Spleen (tissue), 11 donors: ENCODE results near the gene NOD1. TPM values are rescaled to one million over a fixed set of nuclear protein-coding genes. Genes with fewer than 3 reads are reported as not detected.

Experiments used
- DNase-seq: peaks from one replicate; pipeline ENCODE4 v3.0.0-alpha.2; 2020
- H3K27ac ChIP-seq, 8 donors: fragments of 200-600 bp; sonication (generic) in 7 of 8; 1 replicate in 4 of 8; 2 replicates in 4 of 8; pipeline versions ENCODE4 v1.5.0 to v1.8.0; 2016 to 2021; ENCODE audit warnings: inconsistent platforms in 4 of 8, mild to moderate bottlenecking in 4 of 8, moderate library complexity in 1 of 8
- H3K27me3 ChIP-seq, 7 donors: fragments of 200-600 bp; sonication (generic) in 6 of 7; replicated peaks in 1 of 7; 1 replicate in 4 of 7; 2 replicates in 3 of 7; pipeline versions ENCODE4 v1.5.0 to v1.8.0; 2016 to 2021; ENCODE audit warnings: inconsistent platforms in 3 of 7, mild to moderate bottlenecking in 1 of 7
- H3K36me3 ChIP-seq, 6 donors: fragments of 200-600 bp; sonication (generic) in 5 of 6; 1 replicate in 4 of 6; 2 replicates in 2 of 6; pipeline versions ENCODE4 v1.5.0 to v1.8.0; 2016 to 2021; ENCODE audit warnings: inconsistent platforms in 2 of 6
- H3K4me1 ChIP-seq, 6 donors: fragments of 200-600 bp; sonication (generic) in 5 of 6; 1 replicate in 3 of 6; 2 replicates in 3 of 6; pipeline versions ENCODE4 v1.5.0 to v1.8.0; 2016 to 2021; ENCODE audit warnings: inconsistent platforms in 3 of 6
- H3K4me3 ChIP-seq, 8 donors: fragments of 200-600 bp; sonication (generic) in 7 of 8; 1 replicate in 4 of 8; 2 replicates in 4 of 8; pipeline versions ENCODE4 v1.5.0 to v1.8.0; 2016 to 2021; ENCODE audit warnings: inconsistent platforms in 4 of 8, mild to moderate bottlenecking in 4 of 8, moderate library complexity in 2 of 8
- H3K9me3 ChIP-seq, 8 donors: fragments of 200-600 bp; sonication (generic) in 7 of 8; 1 replicate in 4 of 8; 2 replicates in 4 of 8; pipeline versions ENCODE4 v1.5.0 to v1.8.0; 2016 to 2021; ENCODE audit warnings: inconsistent platforms in 4 of 8
- POLR2A ChIP-seq, 3 donors: fragments of 450-650 bp; IDR thresholded peaks; one replicate each; pipeline ENCODE4 v1.5.1; 2017; ENCODE audit warnings: antibody characterized with exemption in 3 of 3, mild to moderate bottlenecking in 1 of 3
- POLR2AphosphoS5 ChIP-seq, 3 donors: sonication (generic); formaldehyde crosslinking; IDR thresholded peaks; one replicate each; pipeline ENCODE4 v1.5.1; 2017; ENCODE audit warnings: antibody characterized with exemption in 3 of 3
- WGBS, 5 donors: extraction: QIAGEN DNeasy Blood & Tissue Kit in 3 of 5; methylation state at CpG; one replicate each; pipeline versions ENCODE4 v1.1.5 to v1.1.7; 2013 to 2018; 5-methylcytosine and 5-hydroxymethylcytosine counted together
- intact Hi-C: fragments of 100-400 bp; cut with DNase I; formaldehyde crosslinking; loops from one replicate; pipeline ENCODE4 v1.15.0; 2023; ENCODE audit warnings: low total_unique reads
- polyA plus RNA-seq, 3 donors: library from polyadenylated mRNA; stranded (reverse); fragments of 200-250 nt; gene quantifications; one replicate each; pipeline ENCODE4 v1.2.1, GENCODE V29; 2013
- total RNA-seq, 7 donors: library from RNA; depleted of rRNA in 3 of 7; stranded (reverse); fragments of >200 nt in 3 of 7; fragmentation: NEBNext Ultra II Directional in 4 of 7; extraction: Animal tissue kit (Norgen Biotek cat#: 25700) in 4 of 7; gene quantifications; one replicate each; pipeline versions ENCODE4 v1.1.0 to v1.2.1, GENCODE V29; 2016 to 2021
- TF ChIP-seq, protein P1 (sequence below), 11 experiments: fragments of 200-600 bp in 7 of 11; fragments of 450-650 bp in 4 of 11; sonication (generic) in 4 of 11; IDR thresholded peaks in 8 of 11; conservative IDR thresholded peaks in 3 of 11; 1 replicate in 7 of 11; 2 replicates in 4 of 11; pipeline versions ENCODE4 v1.4.0 to v1.8.0; 2016 to 2021; ENCODE audit warnings: antibody characterized with exemption in 11 of 11, inconsistent platforms in 4 of 11, mild to moderate bottlenecking in 1 of 11
- donor health status: healthy with polysubstance abuse.
- donor health status: DM: no; HTN: no; CAD: no; lungs with moderate emphysema.
- donor health status: DM: no; HTN: no; CAD: no.
- donor health status: Bipolar disorder and iron deficiency.
- donor health status: healthy.
- donor health status: DM: no; HTN: no; CAD: no.
- donor health status: DM: yes; HTN: yes; CAD: no.

NOD1 gene
- total and polyA plus RNA-seq, 10 donors, result 11.0 to 40.8 (median 33.5) TPM

DNA sequence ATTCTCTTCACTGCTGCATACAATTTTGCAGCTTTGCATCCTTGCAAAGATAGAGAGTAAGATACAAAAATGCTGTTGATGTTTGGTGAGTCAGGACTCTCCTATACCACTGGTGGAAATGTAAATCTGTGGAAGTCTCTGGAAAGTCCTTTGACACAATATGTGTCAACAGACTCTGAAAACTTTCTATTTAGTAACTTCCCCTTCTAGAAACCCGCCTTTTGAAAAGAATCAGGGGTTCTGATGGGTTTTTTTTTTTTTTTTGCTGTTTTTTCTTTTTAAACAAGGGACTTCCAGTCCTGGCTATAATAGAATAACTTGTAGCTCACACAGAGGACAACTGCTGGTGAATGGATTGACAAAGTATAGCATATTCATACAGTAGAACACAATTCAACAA lies 16.4 kb downstream of the NOD1 start:
- peaks cover 20 to 92% (median 58%) of the 10 kb centered on the region in 6 donors for H3K4me1 ChIP-seq
- DNase-seq, result no peak
- H3K4me3 ChIP-seq, result no peak overlapping the region
- intact Hi-C loops, result no loop called here
- peak overlapping the region in 3 of 8 donors; percentile 0 to 13 (median 4) for H3K27ac ChIP-seq
- TF ChIP-seq, protein P1, sequence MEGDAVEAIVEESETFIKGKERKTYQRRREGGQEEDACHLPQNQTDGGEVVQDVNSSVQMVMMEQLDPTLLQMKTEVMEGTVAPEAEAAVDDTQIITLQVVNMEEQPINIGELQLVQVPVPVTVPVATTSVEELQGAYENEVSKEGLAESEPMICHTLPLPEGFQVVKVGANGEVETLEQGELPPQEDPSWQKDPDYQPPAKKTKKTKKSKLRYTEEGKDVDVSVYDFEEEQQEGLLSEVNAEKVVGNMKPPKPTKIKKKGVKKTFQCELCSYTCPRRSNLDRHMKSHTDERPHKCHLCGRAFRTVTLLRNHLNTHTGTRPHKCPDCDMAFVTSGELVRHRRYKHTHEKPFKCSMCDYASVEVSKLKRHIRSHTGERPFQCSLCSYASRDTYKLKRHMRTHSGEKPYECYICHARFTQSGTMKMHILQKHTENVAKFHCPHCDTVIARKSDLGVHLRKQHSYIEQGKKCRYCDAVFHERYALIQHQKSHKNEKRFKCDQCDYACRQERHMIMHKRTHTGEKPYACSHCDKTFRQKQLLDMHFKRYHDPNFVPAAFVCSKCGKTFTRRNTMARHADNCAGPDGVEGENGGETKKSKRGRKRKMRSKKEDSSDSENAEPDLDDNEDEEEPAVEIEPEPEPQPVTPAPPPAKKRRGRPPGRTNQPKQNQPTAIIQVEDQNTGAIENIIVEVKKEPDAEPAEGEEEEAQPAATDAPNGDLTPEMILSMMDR (IDR thresholded peaks at IDR 0.05 in 8 of 11, conservative IDR thresholded peaks at IDR 0.05 in 3 of 11), result no peak
- TF ChIP-seq POLR2A (IDR thresholded peaks at IDR 0.05), result no peak
- no peak for TF ChIP-seq POLR2AphosphoS5 (IDR thresholded peaks at IDR 0.05)
- WGBS, 5 donors, result 34 to 67% (median 54%) methylated on average over 1 of the region's 1 CpG
- no peaks in the 10 kb centered on the region for H3K9me3 ChIP-seq
- H3K27me3 ChIP-seq, result no peaks in the 10 kb centered on the region
- H3K36me3 ChIP-seq, result peaks cover 2 to 64% (median 12%) of the 10 kb centered on the region in 6 donors

DNA sequence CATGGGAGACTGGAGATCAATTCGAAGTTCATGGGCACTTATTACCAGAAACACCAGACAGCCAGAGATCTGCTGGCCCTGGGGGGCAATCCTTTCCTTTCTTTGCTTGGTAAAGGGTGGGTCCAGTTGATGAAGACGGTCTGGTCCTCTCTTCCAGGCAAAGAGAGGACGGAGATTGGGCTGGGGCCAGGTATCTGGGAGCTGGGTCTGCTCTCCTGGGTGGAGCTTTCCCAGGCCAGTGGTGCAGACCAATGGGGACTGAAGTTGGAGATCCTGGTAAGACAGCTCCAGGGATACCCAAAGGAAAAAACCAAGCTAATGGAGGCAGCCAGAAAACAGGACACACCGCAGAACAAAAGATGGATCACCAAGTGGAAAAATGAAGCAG lies 18.3 kb downstream of the NOD1 start:
- DNase-seq, result no peak
- 76 to 90% (median 88%) methylated on average over 4 of the region's 4 CpGs for WGBS, 5 donors
- Histone ChIP-seq H3K27ac (peak overlapping the region in 6 of 8 donors; percentile 36 to 63 (median 54)), H3K4me3 (no peak overlapping the region), H3K4me1 (peaks cover 18 to 72% (median 40%) of the 10 kb centered on the region in 6 donors), H3K27me3 (no peaks in the 10 kb centered on the region), H3K9me3 (no peaks in the 10 kb centered on the region), H3K36me3 (peaks cover 2 to 83% (median 30%) of the 10 kb centered on the region in 6 donors)
- no peak for TF ChIP-seq POLR2A (IDR thresholded peaks at IDR 0.05)
- TF ChIP-seq POLR2AphosphoS5 (IDR thresholded peaks at IDR 0.05), result no peak
- TF ChIP-seq, protein P1 (IDR thresholded peaks at IDR 0.05 in 8 of 11, conservative IDR thresholded peaks at IDR 0.05 in 3 of 11), result no peak
- intact Hi-C loops, result no loop called here

DNA sequence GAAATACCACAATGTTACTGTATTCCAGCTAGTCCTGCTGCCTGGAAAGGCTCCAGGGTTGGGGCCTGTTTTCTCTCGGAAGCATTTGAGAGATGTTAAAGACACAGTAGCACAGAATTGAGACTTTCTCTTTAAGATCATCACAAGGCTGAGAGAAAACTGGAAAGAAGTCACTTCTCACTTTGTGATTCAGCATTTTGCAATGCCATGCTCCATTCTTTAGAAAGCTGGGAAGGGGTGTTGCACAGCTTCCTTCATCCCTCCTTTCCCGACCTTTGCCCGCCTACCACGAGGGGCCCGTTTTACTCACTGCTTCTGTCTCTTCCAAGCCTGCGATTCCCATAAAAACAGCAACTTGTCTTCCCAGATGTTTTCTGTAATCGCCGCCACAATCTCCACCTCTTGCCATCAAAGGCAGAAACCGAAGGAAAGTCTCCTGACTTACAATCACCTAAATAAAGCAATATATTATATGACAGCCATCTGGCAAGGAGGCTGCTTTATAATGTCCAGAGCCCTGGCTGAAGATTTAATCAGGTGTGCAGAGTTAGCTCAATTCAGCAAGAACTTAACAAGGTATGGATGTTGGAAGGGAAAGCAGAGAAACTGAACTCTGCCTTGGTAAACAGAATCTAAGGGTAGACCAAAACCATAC lies 18.9 kb downstream of the NOD1 start:
- intact Hi-C loops, result no loop called here
- no peaks in the 10 kb centered on the region for H3K9me3 ChIP-seq

DNA sequence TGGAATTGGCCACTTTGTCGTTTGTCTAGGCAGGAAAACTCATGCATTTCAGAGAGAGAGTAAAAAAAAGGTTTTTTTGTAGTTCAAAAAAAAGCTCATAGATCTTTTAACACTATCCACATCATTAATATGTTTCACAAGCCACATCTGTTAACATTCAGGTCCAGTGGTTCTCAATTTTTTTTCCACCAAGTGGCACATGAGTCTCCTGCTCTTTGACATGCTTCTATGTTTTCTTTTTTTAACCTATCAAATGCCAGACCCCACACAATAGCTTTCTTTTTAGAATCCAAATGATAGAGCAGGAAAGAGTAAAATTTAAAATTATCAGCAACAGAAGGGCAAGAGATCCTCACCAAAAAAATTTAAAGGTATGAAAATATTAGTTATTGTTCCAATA lies 20.3 kb downstream of the NOD1 start:
- Histone ChIP-seq H3K27ac (no peak overlapping the region), H3K9me3 (no peaks in the 10 kb centered on the region), H3K36me3 (peaks cover 2 to 97% (median 45%) of the 10 kb centered on the region in 6 donors), H3K4me1 (peaks cover 0 to 62% (median 22%) of the 10 kb centered on the region in 6 donors), H3K4me3 (no peak overlapping the region), H3K27me3 (no peaks in the 10 kb centered on the region)
- intact Hi-C loops, result no loop called here
- no peak for DNase-seq
- WGBS, 5 donors, result 56 to 72% (median 60%) methylated on average over 1 of the region's 1 CpG
- TF ChIP-seq POLR2AphosphoS5 (IDR thresholded peaks at IDR 0.05), result no peak
- no peak for TF ChIP-seq POLR2A (IDR thresholded peaks at IDR 0.05)
- TF ChIP-seq, protein P1 (IDR thresholded peaks at IDR 0.05 in 8 of 11, conservative IDR thresholded peaks at IDR 0.05 in 3 of 11), result no peak

More for the DNA sequence above, 18.9 kb downstream of the NOD1 start:
- no peak overlapping the region for H3K4me3 ChIP-seq
- peak overlapping the region in 6 of 8 donors; percentile 36 to 63 (median 54) for H3K27ac ChIP-seq
- H3K36me3 ChIP-seq, result peaks cover 2 to 88% (median 36%) of the 10 kb centered on the region in 6 donors
- DNase-seq, result no peak
- WGBS, 5 donors, result 53 to 87% (median 65%) methylated on average over 9 of the region's 9 CpGs
- H3K4me1 ChIP-seq, result peaks cover 12 to 67% (median 35%) of the 10 kb centered on the region in 6 donors
- H3K27me3 ChIP-seq, result no peaks in the 10 kb centered on the region
- TF ChIP-seq POLR2A (IDR thresholded peaks at IDR 0.05) (no peak), POLR2AphosphoS5 (IDR thresholded peaks at IDR 0.05) (peak in 1 of 3 donors; percentile 25)
- TF ChIP-seq, protein P1 (IDR thresholded peaks at IDR 0.05 in 8 of 11, conservative IDR thresholded peaks at IDR 0.05 in 3 of 11), result no peak
